Progenitor cell of endocrine pancreas (in vitro differentiated cells): ENCODE results near the gene COMMD7. TPM values are rescaled to one million over a fixed set of nuclear protein-coding genes. Genes with fewer than 3 reads are reported as not detected.
A peak's percentile ranks its signal among the peaks of the same experiment; 100 is the strongest.
"Not testable (repeated sequence)": the region's sequence is repeated elsewhere in the genome, so short reads cannot be mapped to it uniquely, and the experiment has no call there.

Experiments used
- DNase-seq: peaks from one replicate; pipeline ENCODE4 v3.0.0; 2021; ENCODE audit warnings: low spot score; ENCODE audit not compliant: unreplicated experiment
- H3K27ac Mint-ChIP-seq: 2 replicates; pipeline ENCODE4 v1.8.0; 2021; ENCODE audit warnings: mild to moderate bottlenecking, moderate library complexity, mixed read lengths
- H3K27me3 Mint-ChIP-seq: 2 replicates; pipeline ENCODE4 v1.8.0; 2021; ENCODE audit warnings: mixed read lengths
- H3K36me3 Mint-ChIP-seq: 2 replicates; pipeline ENCODE4 v1.8.0; 2022; ENCODE audit warnings: mixed read lengths; ENCODE audit not compliant: insufficient read depth
- H3K4me1 Mint-ChIP-seq: 2 replicates; pipeline ENCODE4 v1.8.0; 2021; ENCODE audit warnings: low read depth, mixed read lengths
- H3K4me3 Mint-ChIP-seq: 2 replicates; pipeline ENCODE4 v1.8.0; 2021; ENCODE audit warnings: low read depth, mild to moderate bottlenecking, moderate library complexity, mixed read lengths
- H3K9me3 Mint-ChIP-seq: 2 replicates; pipeline ENCODE4 v1.8.0; 2021; ENCODE audit warnings: low read depth, mixed read lengths
- total RNA-seq: library from RNA; stranded (reverse); gene quantifications from 2 replicates; pipeline ENCODE4 v1.2.1, GENCODE V29; 2021
- TF ChIP-seq, protein P1 (sequence below): fragments of 200-600 bp; sonication (generic); IDR thresholded peaks from one replicate; pipeline ENCODE4 v1.5.0; 2021; ENCODE audit warnings: antibody characterized with exemption, mild to moderate bottlenecking; ENCODE audit not compliant: unreplicated experiment

Gene COMMD7
- total RNA-seq, 1 donor from 2014 or later = 70.1 TPM

DNA sequence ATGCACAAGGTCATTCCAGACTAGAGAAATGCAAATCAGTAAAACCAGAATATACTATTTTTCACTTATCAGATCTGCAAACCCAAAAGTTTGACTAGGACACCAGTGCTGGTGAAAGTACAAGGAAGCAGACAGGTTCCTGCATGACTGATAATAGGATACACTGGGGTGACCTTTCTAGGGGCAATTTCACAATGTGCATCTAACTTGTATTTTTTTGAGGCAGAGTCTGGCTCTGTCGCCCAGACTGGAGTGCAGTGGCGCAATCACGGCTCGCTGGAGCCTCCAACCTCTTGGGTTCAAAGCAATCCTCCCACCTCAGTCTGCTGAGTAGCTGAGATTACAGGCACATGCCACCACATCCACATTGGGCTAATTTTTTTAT lies 11.4 kb downstream of the COMMD7 start:
- Mint-ChIP-seq H3K4me1 (peaks cover 8% of the 10 kb centered on the region), H3K4me3 (no peak overlapping the region), H3K27ac (no peak overlapping the region), H3K36me3 (peaks cover 11% of the 10 kb centered on the region), H3K27me3 (no peaks in the 10 kb centered on the region), H3K9me3 (no peaks in the 10 kb centered on the region)
- DNase-seq = no peak
- TF ChIP-seq, protein P1, sequence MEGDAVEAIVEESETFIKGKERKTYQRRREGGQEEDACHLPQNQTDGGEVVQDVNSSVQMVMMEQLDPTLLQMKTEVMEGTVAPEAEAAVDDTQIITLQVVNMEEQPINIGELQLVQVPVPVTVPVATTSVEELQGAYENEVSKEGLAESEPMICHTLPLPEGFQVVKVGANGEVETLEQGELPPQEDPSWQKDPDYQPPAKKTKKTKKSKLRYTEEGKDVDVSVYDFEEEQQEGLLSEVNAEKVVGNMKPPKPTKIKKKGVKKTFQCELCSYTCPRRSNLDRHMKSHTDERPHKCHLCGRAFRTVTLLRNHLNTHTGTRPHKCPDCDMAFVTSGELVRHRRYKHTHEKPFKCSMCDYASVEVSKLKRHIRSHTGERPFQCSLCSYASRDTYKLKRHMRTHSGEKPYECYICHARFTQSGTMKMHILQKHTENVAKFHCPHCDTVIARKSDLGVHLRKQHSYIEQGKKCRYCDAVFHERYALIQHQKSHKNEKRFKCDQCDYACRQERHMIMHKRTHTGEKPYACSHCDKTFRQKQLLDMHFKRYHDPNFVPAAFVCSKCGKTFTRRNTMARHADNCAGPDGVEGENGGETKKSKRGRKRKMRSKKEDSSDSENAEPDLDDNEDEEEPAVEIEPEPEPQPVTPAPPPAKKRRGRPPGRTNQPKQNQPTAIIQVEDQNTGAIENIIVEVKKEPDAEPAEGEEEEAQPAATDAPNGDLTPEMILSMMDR = no peak

DNA sequence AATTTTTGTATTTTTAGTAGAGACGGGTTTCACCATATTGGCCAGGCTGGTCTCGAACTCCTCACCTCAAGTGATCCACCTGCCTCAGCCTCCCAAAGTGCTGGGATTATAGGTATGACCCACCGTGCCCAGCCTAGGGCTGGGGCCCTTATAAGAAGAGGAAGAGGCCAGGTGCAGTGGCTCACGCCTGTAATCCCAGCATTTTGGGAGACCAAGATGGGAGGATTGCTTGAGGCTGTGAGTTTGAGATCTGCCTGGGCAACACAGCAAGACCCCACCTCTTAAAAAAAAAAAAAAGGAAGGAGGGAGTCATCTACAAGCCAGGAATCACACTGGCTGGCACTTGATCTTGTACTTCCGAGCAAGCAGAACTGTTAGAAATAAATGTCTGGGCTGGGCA lies 13.9 kb downstream of the COMMD7 start:
- peak overlapping the region; percentile 52 for H3K27ac Mint-ChIP-seq

DNA sequence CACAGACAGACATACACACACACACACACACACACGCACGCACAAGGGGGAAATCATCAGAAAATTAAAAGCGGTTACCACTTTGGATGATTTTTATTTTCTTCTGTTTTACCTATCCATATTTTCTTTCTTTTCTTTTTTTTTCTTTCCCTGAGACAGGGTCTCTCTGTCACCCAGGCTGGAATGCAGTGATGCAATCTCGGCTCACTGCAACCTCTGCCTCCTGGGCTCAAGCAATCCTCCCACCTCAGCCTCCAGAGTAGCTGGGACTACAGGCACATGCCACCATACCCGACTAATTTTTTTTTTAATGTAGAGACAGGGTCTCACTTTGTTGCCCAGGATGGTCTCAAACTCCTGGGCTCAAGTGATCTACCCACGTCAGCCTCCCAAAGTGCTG lies 14.8 kb downstream of the COMMD7 start:
- H3K4me1 Mint-ChIP-seq, H3K27ac Mint-ChIP-seq, H3K9me3 Mint-ChIP-seq, H3K27me3 Mint-ChIP-seq, H3K4me3 Mint-ChIP-seq, DNase-seq: not testable (repeated sequence)
- H3K36me3 Mint-ChIP-seq = peaks cover 21% of the 10 kb centered on the region

More for the DNA sequence above, 13.9 kb downstream of the COMMD7 start:
- not testable (repeated sequence) for DNase-seq, H3K9me3 Mint-ChIP-seq, H3K4me3 Mint-ChIP-seq, H3K27me3 Mint-ChIP-seq, H3K4me1 Mint-ChIP-seq
- H3K36me3 Mint-ChIP-seq = peaks cover 21% of the 10 kb centered on the region

GRCh38 chr20:32727683-32728082 lies 15.6 kb downstream of the COMMD7 start:
- H3K27me3 Mint-ChIP-seq = no peaks in the 10 kb centered on the region
- TF ChIP-seq, protein P1 = no peak
- DNase-seq = no peak
- H3K27ac Mint-ChIP-seq = no peak overlapping the region
- no peaks in the 10 kb centered on the region for H3K9me3 Mint-ChIP-seq
- peaks cover 8% of the 10 kb centered on the region for H3K4me1 Mint-ChIP-seq
- no peak overlapping the region for H3K4me3 Mint-ChIP-seq
- H3K36me3 Mint-ChIP-seq = peaks cover 21% of the 10 kb centered on the region

- H3K9me3 Mint-ChIP-seq = no peaks in the 10 kb centered on the region
- no peak overlapping the region for H3K4me3 Mint-ChIP-seq
- peak overlapping the region; percentile 1 for H3K27ac Mint-ChIP-seq
- TF ChIP-seq, protein P1 = no peak
- H3K4me1 Mint-ChIP-seq = no peaks in the 10 kb centered on the region
- DNase-seq = no peak
- H3K36me3 Mint-ChIP-seq = peaks cover 23% of the 10 kb centered on the region
- no peaks in the 10 kb centered on the region for H3K27me3 Mint-ChIP-seq
These were observed 24.4 kb downstream of the COMMD7 start for GRCh38 chr20:32718749-32719348.

DNA sequence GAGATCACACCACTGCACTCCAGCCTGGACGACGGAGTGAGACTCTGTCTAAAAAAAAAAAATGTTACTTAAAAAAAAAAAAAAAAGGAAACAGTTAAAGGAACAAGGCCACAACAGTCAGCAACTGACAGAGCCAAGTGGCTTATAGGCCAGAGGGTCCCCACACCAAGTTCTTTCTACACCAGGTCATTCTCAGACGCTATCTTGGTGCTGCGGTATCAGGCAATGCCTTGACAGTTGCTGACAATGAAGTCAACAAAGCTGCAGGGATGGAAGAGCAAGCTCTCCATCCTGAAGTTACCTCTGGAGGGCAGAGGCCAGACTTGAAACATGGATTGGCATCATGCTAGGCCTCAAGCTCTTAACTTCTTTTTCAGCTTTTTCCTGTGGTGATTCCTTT lies 31.9 kb downstream of the COMMD7 start:
- peaks cover 17% of the 10 kb centered on the region for H3K36me3 Mint-ChIP-seq
- H3K27ac Mint-ChIP-seq = no peak overlapping the region

More for the DNA sequence above, 31.9 kb downstream of the COMMD7 start:
- Mint-ChIP-seq H3K4me3 (no peak overlapping the region), H3K27me3 (no peaks in the 10 kb centered on the region), H3K9me3 (no peaks in the 10 kb centered on the region), H3K4me1 (peaks cover 3% of the 10 kb centered on the region)
- no peak for DNase-seq
- TF ChIP-seq, protein P1 = no peak
